GM23338 (cell line): ENCODE measurements around the gene CCDC80. TPM values are rescaled to one million over a fixed set of nuclear protein-coding genes. Genes with fewer than 3 reads are reported as not detected.
A peak's percentile ranks its signal among the peaks of the same experiment; 100 is the strongest.

Experiments
- ATAC-seq: fragments of 200-7000 bp; cut with Tn5 transposase; 3 replicates; pipeline ENCODE4 v1.9.1; 2020
- DNase-seq: peaks from one replicate; pipeline ENCODE4 v3.0.0-alpha.2; 2015; ENCODE audit warnings: low spot score
- H2AFZ ChIP-seq: fragments of 200-600 bp; sonication (generic); 2 replicates; pipeline ENCODE4 v1.8.0; 2016; ENCODE audit warnings: antibody characterized with exemption, mild to moderate bottlenecking, moderate library complexity
- H3F3A ChIP-seq: fragments of 200-600 bp; sonication (generic); replicated peaks from 2 replicates; pipeline ENCODE4 v1.8.0; 2017; ENCODE audit warnings: antibody characterized with exemption, mixed run types, low read depth
- H3K27ac ChIP-seq: fragments of 200-600 bp; sonication (generic); 2 replicates; pipeline ENCODE4 v1.6.1; 2016; ENCODE audit warnings: low read depth
- H3K27me3 ChIP-seq: fragments of 200-600 bp; sonication (generic); 2 replicates; pipeline ENCODE4 v1.8.0; 2016; ENCODE audit warnings: mild to moderate bottlenecking, mixed run types, moderate library complexity; ENCODE audit not compliant: insufficient read depth
- H3K36me3 ChIP-seq: fragments of 200-600 bp; sonication (generic); 2 replicates; pipeline ENCODE4 v1.8.0; 2016; ENCODE audit warnings: mild to moderate bottlenecking; ENCODE audit not compliant: insufficient read depth
- H3K4me1 ChIP-seq: fragments of 200-600 bp; sonication (generic); 2 replicates; pipeline ENCODE4 v1.8.0; 2016; ENCODE audit warnings: mild to moderate bottlenecking, moderate library complexity; ENCODE audit not compliant: insufficient read depth
- H3K4me2 ChIP-seq: fragments of 200-600 bp; sonication (generic); 2 replicates; pipeline ENCODE4 v1.7.1; 2017; ENCODE audit warnings: mixed run types
- H3K4me3 ChIP-seq: fragments of 200-600 bp; sonication (generic); 2 replicates; pipeline ENCODE4 v1.6.1; 2016; ENCODE audit warnings: mixed run types
- H3K79me2 ChIP-seq: fragments of 200-600 bp; sonication (generic); replicated peaks from 2 replicates; pipeline ENCODE4 v1.8.0; 2017; ENCODE audit warnings: mild to moderate bottlenecking; ENCODE audit not compliant: insufficient read depth
- H3K9me2 ChIP-seq: fragments of 200-600 bp; sonication (generic); 2 replicates; pipeline ENCODE4 v1.8.0; 2017; ENCODE audit not compliant: insufficient read depth
- H4K20me1 ChIP-seq: fragments of 200-600 bp; sonication (generic); replicated peaks from 2 replicates; pipeline ENCODE4 v1.8.0; 2017; ENCODE audit warnings: mild to moderate bottlenecking; ENCODE audit not compliant: insufficient read depth
- H3K27ac Mint-ChIP-seq: 2 replicates; pipeline ENCODE4 v1.8.0; 2020; ENCODE audit warnings: inconsistent platforms, mild to moderate bottlenecking, moderate library complexity, mixed read lengths
- H3K27me3 Mint-ChIP-seq: 3 replicates; pipeline ENCODE4 v1.8.0; 2022; ENCODE audit warnings: low read depth, mild to moderate bottlenecking, moderate library complexity, mixed read lengths, inconsistent platforms; ENCODE audit not compliant: insufficient read depth, poor library complexity
- H3K36me3 Mint-ChIP-seq: 3 replicates; pipeline ENCODE4 v1.8.0; 2021; ENCODE audit warnings: low read depth, mild to moderate bottlenecking, inconsistent platforms, moderate library complexity, mixed read lengths
- H3K4me1 Mint-ChIP-seq: 3 replicates; pipeline ENCODE4 v1.8.0; 2020; ENCODE audit warnings: mild to moderate bottlenecking, inconsistent platforms, mixed read lengths
- H3K4me3 Mint-ChIP-seq: 3 replicates; pipeline ENCODE4 v1.8.0; 2021; ENCODE audit warnings: moderate library complexity, mild to moderate bottlenecking, inconsistent platforms, mixed read lengths
- H3K9me3 Mint-ChIP-seq: 3 replicates; pipeline ENCODE4 v1.8.0; 2020; ENCODE audit warnings: moderate library complexity, mild to moderate bottlenecking, inconsistent platforms, mixed read lengths
- CREB1 ChIP-seq: fragments of 250-450 bp; sonication (Bioruptor Pico); IDR thresholded peaks from 2 replicates; pipeline ENCODE4 v1.5.0; 2020; ENCODE audit warnings: low read depth, mild to moderate bottlenecking, moderate library complexity
- CTCF ChIP-seq, 2 experiments: fragments of 200-600 bp in 1 of 2; sonication (generic) in 1 of 2; conservative IDR thresholded peaks; 2 replicates each; pipeline versions ENCODE4 v1.5.1 to v1.6.1; 2016 to 2017; ENCODE audit warnings: antibody characterized with exemption in 2 of 2, low read depth in 2 of 2, mild to moderate bottlenecking in 2 of 2, moderate library complexity in 1 of 2
- ETS1 ChIP-seq: IDR thresholded peaks from 2 replicates; pipeline ENCODE4 v1.6.1; 2016; ENCODE audit warnings: antibody characterized with exemption
- EZH2 ChIP-seq: fragments of 200-600 bp; sonication (generic); IDR thresholded peaks from one replicate; pipeline ENCODE4 v1.8.0; 2017; ENCODE audit warnings: antibody characterized with exemption, mild to moderate bottlenecking, low read depth; ENCODE audit not compliant: unreplicated experiment
- EZH2phosphoT487 ChIP-seq: fragments of 200-600 bp; sonication (generic); IDR thresholded peaks from one replicate; pipeline ENCODE4 v1.8.1; 2018; ENCODE audit warnings: antibody characterized with exemption; ENCODE audit not compliant: unreplicated experiment
- JUNB ChIP-seq: IDR thresholded peaks from one replicate; pipeline ENCODE4 v1.6.1; 2016; ENCODE audit warnings: antibody characterized with exemption; ENCODE audit not compliant: unreplicated experiment
- NANOG ChIP-seq: IDR thresholded peaks from 2 replicates; pipeline ENCODE4 v1.6.1; 2016; ENCODE audit warnings: antibody characterized with exemption, borderline replicate concordance
- POLR2AphosphoS5 ChIP-seq: IDR thresholded peaks from 2 replicates; pipeline ENCODE4 v1.6.1; 2016; ENCODE audit warnings: antibody characterized with exemption, low read depth
- REST ChIP-seq: IDR thresholded peaks from one replicate; pipeline ENCODE4 v1.6.1; 2018; ENCODE audit warnings: antibody characterized with exemption; ENCODE audit not compliant: unreplicated experiment
- STAT1 ChIP-seq: IDR thresholded peaks from one replicate; pipeline ENCODE4 v1.6.1; 2016; ENCODE audit warnings: antibody characterized with exemption; ENCODE audit not compliant: unreplicated experiment
- ZNF114 ChIP-seq: fragments of 250-450 bp; sonication (Bioruptor Pico); IDR thresholded peaks from 2 replicates; pipeline ENCODE4 v1.5.0; 2020; ENCODE audit warnings: mild to moderate bottlenecking, moderate library complexity
- ZNF331 ChIP-seq: fragments of 250-450 bp; sonication (Bioruptor Pico); IDR thresholded peaks from 2 replicates; pipeline ENCODE4 v1.5.0; 2020; ENCODE audit warnings: low read depth, mild to moderate bottlenecking, moderate library complexity
- polyA plus RNA-seq: library from polyadenylated mRNA; unstranded; fragments of >200 nt; fragmentation: Nextera tagmentation; extraction: Ambion mirVana; gene quantifications from 2 replicates; pipeline ENCODE4 v1.2.1, GENCODE V29; 2016
- total RNA-seq: library from RNA; depleted of rRNA; stranded (reverse); fragments of >200 nt; shearing (Covaris generic); gene quantifications from 2 replicates; pipeline ENCODE4 v1.2.3, GENCODE V29; 2014

Gene CCDC80
- total and polyA plus RNA-seq, 2 experiments from 2014 or later = 5.4 to 6.7 TPM

- peak overlapping the region; percentile 11; the same call in 1 of the 2 replicates for H2AFZ ChIP-seq
- Mint-ChIP-seq H3K9me3 (no peaks in the 10 kb centered on the region), H3K36me3 (peaks cover 5% of the 10 kb centered on the region; the same call in 1 of the 3 replicates), H3K27me3 (no peaks in the 10 kb centered on the region), H3K4me3 (no peak overlapping the region), H3K27ac (no peak overlapping the region), H3K4me1 (peaks cover 5% of the 10 kb centered on the region)
- ATAC-seq = peak; percentile 10
- no peaks in the 10 kb centered on the region for H3K79me2 ChIP-seq
- no peak overlapping the region for H3K4me3 ChIP-seq
- TF ChIP-seq CTCF (conservative IDR thresholded peaks at IDR 0.05; ENCODE audit: low read depth in 2 of 2) (no peak), ZNF114 (no peak), NANOG (no peak)
- no peaks in the 10 kb centered on the region for H3K27me3 ChIP-seq
- H3K4me2 ChIP-seq = 0 out of 2 replicates have a peak overlapping the region, but pooled peaks have one; percentile 8
- peaks cover 39% of the 10 kb centered on the region for H3K4me1 ChIP-seq
- peak overlapping the region; percentile 35; the same call in 1 of the 2 replicates for H3K27ac ChIP-seq
- no peaks in the 10 kb centered on the region for H4K20me1 ChIP-seq
- no peaks in the 10 kb centered on the region for H3K36me3 ChIP-seq
- DNase-seq = no peak
- peaks cover 4% of the 10 kb centered on the region; the same call in 1 of the 2 replicates for H3K9me2 ChIP-seq
- no peaks in the 10 kb centered on the region for H3F3A ChIP-seq
Observed at GRCh38 chr3:112640276-112640929, 540 bp downstream of the CCDC80 start.

- Histone ChIP-seq H2AFZ (no peak overlapping the region), H3K4me2 (no peak overlapping the region)
- ATAC-seq = no peak
Observed at GRCh38 chr3:112639455-112640225, 1.3 kb downstream of the CCDC80 start.

More at GRCh38 chr3:112639455-112640225, 1.3 kb downstream of the CCDC80 start:
- Histone ChIP-seq H3K9me2 (peaks cover 4% of the 10 kb centered on the region; the same call in 1 of the 2 replicates), H3K4me3 (no peak overlapping the region), H3K36me3 (no peaks in the 10 kb centered on the region), H3K79me2 (no peaks in the 10 kb centered on the region), H3K4me1 (peaks cover 47% of the 10 kb centered on the region), H3K27me3 (no peaks in the 10 kb centered on the region), H4K20me1 (no peaks in the 10 kb centered on the region), H3F3A (no peaks in the 10 kb centered on the region), H3K27ac (no peak overlapping the region)
- Mint-ChIP-seq H3K4me3 (no peak overlapping the region), H3K9me3 (no peaks in the 10 kb centered on the region), H3K27me3 (no peaks in the 10 kb centered on the region), H3K27ac (no peak overlapping the region), H3K36me3 (peaks cover 5% of the 10 kb centered on the region; the same call in 1 of the 3 replicates), H3K4me1 (peaks cover 12% of the 10 kb centered on the region)
- no peak for DNase-seq
- no peak for TF ChIP-seq POLR2AphosphoS5
- no peak for TF ChIP-seq ETS1
- no peak for TF ChIP-seq JUNB
- no peak for TF ChIP-seq REST
- TF ChIP-seq ZNF114 = no peak
- TF ChIP-seq STAT1 = no peak
- no peak for TF ChIP-seq CREB1 (CRISPR knock-in tag)
- no peak for TF ChIP-seq CTCF (conservative IDR thresholded peaks at IDR 0.05; ENCODE audit: low read depth in 2 of 2)
- no peak for TF ChIP-seq EZH2phosphoT487
- TF ChIP-seq ZNF331 = no peak
- no peak for TF ChIP-seq EZH2
- no peak for TF ChIP-seq NANOG
